ENCODE data around the gene AJM1. TPM values are rescaled to one million over a fixed set of nuclear protein-coding genes. Genes with fewer than 3 reads are reported as not detected.
A peak's percentile ranks its signal among the peaks of the same experiment; 100 is the strongest.

Gene AJM1
- total RNA-seq, 1 experiment from 2014 or later, result 1.8 TPM

- Histone ChIP-seq H2AFZ (ENCODE audit: low read length) (no peak overlapping the region), H3K23me2 (ENCODE audit: insufficient read length, low read depth, low read length, poor library complexity, severe bottlenecking) (no peaks in the 10 kb centered on the region), H4K91ac (ENCODE audit: insufficient read length, low read depth, low read length) (no peak overlapping the region), H2BK12ac (ENCODE audit: insufficient read length, low read depth, low read length) (no peak overlapping the region), H4K20me1 (ENCODE audit: control insufficient read depth, insufficient read depth, insufficient read length) (no peaks in the 10 kb centered on the region), H3K56ac (ENCODE audit: insufficient read length, low read depth, low read length) (no peak overlapping the region), H3K27me3 (ENCODE audit: insufficient read depth, low read length) (no peaks in the 10 kb centered on the region), H2BK15ac (ENCODE audit: low read depth, low read length) (no peak overlapping the region), H2BK120ac (ENCODE audit: low read depth, low read length, poor library complexity, severe bottlenecking) (no peak overlapping the region), H3K4me2 (ENCODE audit: insufficient read depth, insufficient read length, low read length) (no peak overlapping the region), H3K18ac (ENCODE audit: insufficient read length, low read depth, low read length) (no peak overlapping the region), H4K8ac (replicated peaks; ENCODE audit: insufficient read length, low read depth, low read length) (no peak overlapping the region), H3K79me2 (ENCODE audit: insufficient read depth, low read length) (no peaks in the 10 kb centered on the region), H3K27ac (ENCODE audit: insufficient read length, low read depth, low read length) (no peak overlapping the region), H3K9me3 (ENCODE audit: control insufficient read depth, low read depth, low read length) (no peaks in the 10 kb centered on the region), H3K79me1 (ENCODE audit: insufficient read depth, low read depth, low read length, poor library complexity, severe bottlenecking) (no peaks in the 10 kb centered on the region), H3K9ac (ENCODE audit: extremely low read depth, insufficient read length, low read length) (no peak overlapping the region), H4K5ac (ENCODE audit: insufficient read length, low read depth, low read length) (no peak overlapping the region), H3K23ac (ENCODE audit: insufficient read length, low read depth, low read length) (no peak overlapping the region), H3K4ac (ENCODE audit: low read depth, low read length) (no peak overlapping the region), H3K4me1 (ENCODE audit: insufficient read depth, low read length) (no peaks in the 10 kb centered on the region), H2BK5ac (ENCODE audit: insufficient read length, low read length) (no peak overlapping the region), H3T11ph (ENCODE audit: low read length) (no peak overlapping the region), H3K14ac (ENCODE audit: insufficient read depth, low read length) (no peak overlapping the region), H2AK5ac (ENCODE audit: insufficient read length, low read length) (no peak overlapping the region), H2BK20ac (ENCODE audit: low read depth, low read length, poor library complexity, severe bottlenecking) (no peak overlapping the region)
- TF ChIP-seq CTCF (conservative IDR thresholded peaks at IDR 0.05), result no peak
- Mint-ChIP-seq H3K9me3 (no peaks in the 10 kb centered on the region), H3K4me3 (no peak overlapping the region), H3K27me3 (ENCODE audit: low read depth) (no peaks in the 10 kb centered on the region; the same call in 1 of the 2 replicates), H3K4me1 (peaks cover 0 to 2% of the 10 kb centered on the region in 2 experiments; a peak in 2 of 4 replicates), H3K27ac (0 out of 7 replicates have a peak overlapping the region, but pooled peaks of 1 of the 3 experiments have one; percentile 53), H3K36me3 (ENCODE audit: insufficient read depth in 1 of 3, low read depth in 3 of 3) (peaks cover 0 to 12% (median 10%) of the 10 kb centered on the region in 3 experiments; a peak in 3 of 7 replicates)
- no CpG with 5 or more reads among the region's 23 CpGs for WGBS (ENCODE audit: extremely low coverage, insufficient read length, low lambda C conversion rate)
- DNase-seq, result no peak
Observed at GRCh38 chr9:136854842-136855460, 12.7 kb downstream of the AJM1 start.
